GM12872 (cell line): ENCODE measurements around the gene CLPTM1.

Experiments used
- CTCF ChIP-seq: IDR thresholded peaks from 3 replicates; pipeline ENCODE4 v1.5.1; 2011; ENCODE audit warnings: low read depth, mild to moderate bottlenecking, low read length, moderate library complexity; ENCODE audit not compliant: insufficient read depth

Gene CLPTM1

GRCh38 chr19:44974857-44975256, 19.7 kb downstream of the CLPTM1 start:
- no peak for TF ChIP-seq CTCF

GRCh38 chr19:44975444-44975843, 20.3 kb downstream of the CLPTM1 start:
- no peak for TF ChIP-seq CTCF

GRCh38 chr19:44984005-44984404, 28.8 kb downstream of the CLPTM1 start:
- TF ChIP-seq CTCF = no peak

- no peak for TF ChIP-seq CTCF
Observed at GRCh38 chr19:44985445-44985844, 30.3 kb downstream of the CLPTM1 start.

GRCh38 chr19:44986389-44986788, 31.2 kb downstream of the CLPTM1 start:
- TF ChIP-seq CTCF = no peak

GRCh38 chr19:44987148-44987675, 32.0 kb downstream of the CLPTM1 start:
- TF ChIP-seq CTCF = no peak

DNA sequence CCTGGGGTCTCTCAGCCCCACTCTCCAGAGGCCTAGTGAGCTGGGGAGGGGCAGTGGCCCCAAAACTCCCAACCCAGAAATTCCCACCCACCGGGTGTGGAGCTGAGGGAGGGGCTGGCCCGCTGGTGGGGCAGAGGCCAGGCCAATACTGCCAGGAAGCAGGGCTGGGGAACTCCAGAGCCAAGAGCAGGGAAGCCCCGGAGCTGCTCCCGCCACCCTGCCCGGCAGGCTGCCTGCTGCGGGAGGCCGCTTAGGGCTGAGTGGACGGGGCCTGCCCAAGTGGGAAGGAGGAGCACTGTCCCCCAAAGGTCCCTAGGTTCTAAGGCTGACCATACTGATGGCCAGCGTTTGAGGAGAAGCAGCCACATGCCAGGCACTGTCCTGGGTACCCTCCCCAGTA, 33.1 kb downstream of the CLPTM1 start:
- TF ChIP-seq CTCF = no peak
